H1 (cell line): ENCODE data around the gene RGS17. TPM values are rescaled to one million over a fixed set of nuclear protein-coding genes. Genes with fewer than 3 reads are reported as not detected.

Source experiments
- CTCF ChIA-PET: fragments of 300-600 bp; sonication (Branson Sonifier 250); formaldehyde crosslinking; loops from one replicate; lab custom pipeline; 2021; ENCODE audit not compliant: partially characterized antibody; lab: Charles Lee
- POLR2A ChIA-PET: fragments of 300-600 bp; sonication (Branson Sonifier 250); formaldehyde crosslinking; loops from one replicate; lab custom pipeline; 2021; ENCODE audit warnings: inconsistent platforms; ENCODE audit not compliant: partially characterized antibody; lab: Charles Lee
- DNase-seq, 2 experiments: peaks; one replicate each; pipeline versions ENCODE4 v3.0.0 to v3.0.0-alpha.2; 2010 to 2022; ENCODE audit warnings: low spot score in 2 of 2, low read depth in 1 of 2, mixed read lengths in 1 of 2
- FAIRE-seq: peaks from 2 replicates; lab custom pipeline; 2011; peaks lifted over from hg19 to GRCh38; lab: Jason Lieb, UNC
- H2AFZ ChIP-seq: 2 replicates; pipeline ENCODE4 v1.8.1; 2012; ENCODE audit warnings: low read length, inconsistent platforms
- H2AK5ac ChIP-seq: 2 replicates; pipeline ENCODE4 v1.6.1; 2013; ENCODE audit warnings: low read depth, low read length
- H2BK120ac ChIP-seq: replicated peaks from 2 replicates; pipeline ENCODE3; 2013; ENCODE audit warnings: low read depth, low read length, inconsistent platforms
- H2BK12ac ChIP-seq: 2 replicates; pipeline ENCODE4 v1.6.1; 2013; ENCODE audit warnings: low read depth, low read length
- H2BK15ac ChIP-seq: 2 replicates; pipeline ENCODE4 v1.6.1; 2013; ENCODE audit warnings: low read length
- H2BK20ac ChIP-seq: 2 replicates; pipeline ENCODE4 v1.6.1; 2013; ENCODE audit warnings: low read length
- H2BK5ac ChIP-seq: 2 replicates; pipeline ENCODE4 v1.6.1; 2013; ENCODE audit warnings: low read depth, low read length
- H3K14ac ChIP-seq: 2 replicates; pipeline ENCODE4 v1.6.1; 2013; ENCODE audit warnings: inconsistent platforms; ENCODE audit not compliant: insufficient read length
- H3K18ac ChIP-seq: 2 replicates; pipeline ENCODE4 v1.6.1; 2013; ENCODE audit warnings: low read length; ENCODE audit errors: extremely low read depth
- H3K23ac ChIP-seq: 2 replicates; pipeline ENCODE4 v1.6.1; 2013; ENCODE audit warnings: inconsistent platforms; ENCODE audit not compliant: insufficient read length
- H3K23me2 ChIP-seq: 2 replicates; pipeline ENCODE4 v1.6.1; 2013; ENCODE audit warnings: low read depth, low read length
- H3K27ac ChIP-seq: 2 replicates; pipeline ENCODE4 v1.6.1; 2011; ENCODE audit warnings: low read depth, low read length, inconsistent platforms
- H3K27me3 ChIP-seq, 4 experiments: replicated peaks in 1 of 4; 1 replicate in 1 of 4; 2 replicates in 3 of 4; pipeline versions ENCODE4 v1.6.1 to v1.8.1; 2011 to 2013; ENCODE audit warnings: low read length in 3 of 4, mild to moderate bottlenecking in 3 of 4, inconsistent platforms in 2 of 4, mixed read lengths in 2 of 4, moderate library complexity in 1 of 4; ENCODE audit not compliant: control insufficient read depth in 3 of 4, insufficient read depth in 3 of 4; ENCODE audit errors: extremely low read depth in 1 of 4
- H3K36me3 ChIP-seq, 4 experiments: 2 replicates each; pipeline versions ENCODE4 v1.6.1 to v1.8.1; 2011 to 2013; ENCODE audit warnings: mild to moderate bottlenecking in 4 of 4, low read length in 3 of 4, moderate library complexity in 2 of 4, control low read depth in 1 of 4, inconsistent platforms in 1 of 4; ENCODE audit not compliant: insufficient read depth in 4 of 4, control insufficient read depth in 2 of 4
- H3K4ac ChIP-seq: replicated peaks from 2 replicates; pipeline ENCODE3; 2013; ENCODE audit warnings: low read length, low read depth, mixed read lengths, inconsistent platforms; ENCODE audit not compliant: insufficient read length
- H3K4me1 ChIP-seq, 4 experiments: replicated peaks in 1 of 4; 1 replicate in 1 of 4; 2 replicates in 3 of 4; pipeline versions ENCODE4 v1.6.1 to v1.8.1; 2011 to 2013; ENCODE audit warnings: low read length in 3 of 4, inconsistent platforms in 2 of 4, mixed read lengths in 1 of 4; ENCODE audit not compliant: insufficient read depth in 4 of 4, control insufficient read depth in 3 of 4
- H3K4me2 ChIP-seq, 2 experiments: 2 replicates each; pipeline versions ENCODE4 v1.6.1 to v1.8.1; 2011 to 2013; ENCODE audit warnings: low read depth in 2 of 2, low read length in 2 of 2, control low read depth in 1 of 2, inconsistent platforms in 1 of 2, mild to moderate bottlenecking in 1 of 2; ENCODE audit not compliant: insufficient read depth in 1 of 2
- H3K4me3 ChIP-seq, 4 experiments: fragments of 200-600, 300-600 bp in 1 of 4; sonication (generic), shearing (Covaris generic), sonication (Bioruptor Twin) in 1 of 4; 2 replicates each; pipeline versions ENCODE4 v1.5.1 to v1.8.1; 2011 to 2016; ENCODE audit warnings: low read length in 4 of 4, low read depth in 3 of 4, control low read depth in 2 of 4, inconsistent platforms in 2 of 4, mild to moderate bottlenecking in 2 of 4, mixed read lengths in 1 of 4, moderate library complexity in 1 of 4; ENCODE audit not compliant: insufficient read depth in 2 of 4; ENCODE audit errors: extremely low read depth in 1 of 4
- H3K56ac ChIP-seq: replicated peaks from 2 replicates; pipeline ENCODE3; 2013; ENCODE audit warnings: low read depth, mild to moderate bottlenecking, mixed read lengths, low read length, inconsistent platforms; ENCODE audit not compliant: insufficient read length
- H3K79me1 ChIP-seq: 2 replicates; pipeline ENCODE4 v1.6.1; 2013; ENCODE audit warnings: low read depth, low read length, control low read depth
- H3K79me2 ChIP-seq, 2 experiments: 2 replicates each; pipeline versions ENCODE4 v1.6.1 to v1.8.1; 2012 to 2013; ENCODE audit warnings: low read length in 2 of 2, mild to moderate bottlenecking in 2 of 2, inconsistent platforms in 1 of 2; ENCODE audit not compliant: insufficient read depth in 2 of 2, control insufficient read depth in 1 of 2
- H3K9ac ChIP-seq, 4 experiments: replicated peaks in 1 of 4; 1 replicate in 1 of 4; 2 replicates in 3 of 4; pipeline versions ENCODE4 v1.6.1 to v1.8.1; 2011 to 2013; ENCODE audit warnings: low read depth in 3 of 4, low read length in 3 of 4, control low read depth in 2 of 4, mild to moderate bottlenecking in 2 of 4, moderate library complexity in 2 of 4, inconsistent platforms in 1 of 4; ENCODE audit errors: extremely low read depth in 1 of 4
- H3K9me3 ChIP-seq, 2 experiments: 2 replicates each; pipeline versions ENCODE4 v1.6.1 to v1.8.1; 2012 to 2013; ENCODE audit warnings: mild to moderate bottlenecking in 2 of 2, moderate library complexity in 2 of 2, control low read depth in 1 of 2, inconsistent platforms in 1 of 2, low read depth in 1 of 2, low read length in 1 of 2, mixed read lengths in 1 of 2; ENCODE audit not compliant: insufficient read depth in 2 of 2
- H4K20me1 ChIP-seq, 2 experiments: replicated peaks in 1 of 2; 2 replicates each; pipeline versions ENCODE3 to v1.8.1; 2011 to 2013; ENCODE audit warnings: inconsistent platforms in 2 of 2, low read length in 2 of 2, mild to moderate bottlenecking in 1 of 2; ENCODE audit not compliant: insufficient read depth in 2 of 2, control insufficient read depth in 1 of 2
- H4K5ac ChIP-seq: 2 replicates; pipeline ENCODE4 v1.6.1; 2013; ENCODE audit warnings: low read length, low read depth, mixed read lengths, inconsistent platforms; ENCODE audit not compliant: insufficient read length
- H4K8ac ChIP-seq: 2 replicates; pipeline ENCODE4 v1.8.0; 2013; ENCODE audit warnings: mild to moderate bottlenecking, moderate library complexity, low read length, inconsistent platforms; ENCODE audit not compliant: insufficient read depth; ENCODE audit errors: extremely low read depth
- H4K91ac ChIP-seq: replicated peaks from 2 replicates; pipeline ENCODE3; 2013; ENCODE audit warnings: low read length, mixed read lengths, inconsistent platforms; ENCODE audit not compliant: insufficient read length
- CBX5 ChIP-seq: fragments of 300-800, 300-1000 bp; sonication (generic); IDR thresholded peaks from 2 replicates; pipeline ENCODE4 v1.7.1; 2016; ENCODE audit warnings: antibody characterized with exemption, low read length, low read depth
- CBX8 ChIP-seq: fragments of 300-800, 300-1000 bp; sonication (generic); IDR thresholded peaks from 2 replicates; pipeline ENCODE4 v1.7.1; 2016; ENCODE audit warnings: low read depth, low read length, borderline replicate concordance
- CHD2 ChIP-seq: IDR thresholded peaks from 2 replicates; pipeline ENCODE4 v1.6.1; 2012; ENCODE audit warnings: low read length, improper control_type of control experiment
- CTCF ChIP-seq, 3 experiments: IDR thresholded peaks; 1 replicate in 2 of 3; 2 replicates in 1 of 3; pipeline versions ENCODE4 v1.5.1 to v1.6.1; 2011; ENCODE audit warnings: low read length in 3 of 3, mild to moderate bottlenecking in 3 of 3, inconsistent platforms in 2 of 3, low read depth in 1 of 3, moderate library complexity in 1 of 3; ENCODE audit not compliant: insufficient read depth in 1 of 3; ENCODE audit errors: control extremely low read depth in 1 of 3
- GABPA ChIP-seq: IDR thresholded peaks from 2 replicates; pipeline ENCODE4 v1.6.1; 2011; ENCODE audit warnings: mild to moderate bottlenecking, low read length, moderate library complexity, borderline replicate concordance; ENCODE audit not compliant: insufficient read depth
- GTF2F1 ChIP-seq: IDR thresholded peaks from 2 replicates; pipeline ENCODE4 v1.6.1; 2012; ENCODE audit warnings: low read depth, low read length, improper control_type of control experiment, borderline replicate concordance
- HDAC2 ChIP-seq, 2 experiments: fragments of 300-600 bp in 1 of 2; sonication (generic) in 1 of 2; IDR thresholded peaks; 2 replicates each; pipeline ENCODE4 v1.6.1; 2011 to 2012; ENCODE audit warnings: low read depth in 2 of 2, low read length in 2 of 2, mild to moderate bottlenecking in 2 of 2, moderate library complexity in 2 of 2, borderline replicate concordance in 1 of 2, inconsistent platforms in 1 of 2
- NANOG ChIP-seq: IDR thresholded peaks from 2 replicates; pipeline ENCODE4 v1.6.1; 2011; ENCODE audit warnings: low read length, low read depth, mild to moderate bottlenecking, inconsistent platforms; ENCODE audit not compliant: insufficient read depth, poor library complexity, severe bottlenecking
- POLR2A ChIP-seq, 2 experiments: IDR thresholded peaks; 1 replicate in 1 of 2; 2 replicates in 1 of 2; pipeline ENCODE4 v1.6.1; 2011; ENCODE audit warnings: low read depth in 2 of 2, low read length in 2 of 2, mild to moderate bottlenecking in 2 of 2; ENCODE audit errors: control extremely low read depth in 1 of 2
- SIRT6 ChIP-seq: IDR thresholded peaks from one replicate; pipeline ENCODE4 v1.7.1; 2012; ENCODE audit warnings: low read length, inconsistent platforms
- TCF12 ChIP-seq: IDR thresholded peaks from 2 replicates; pipeline ENCODE4 v1.6.1; 2011; ENCODE audit warnings: low read depth, mild to moderate bottlenecking, low read length
- USF2 ChIP-seq: IDR thresholded peaks from 2 replicates; pipeline ENCODE4 v1.6.1; 2011; ENCODE audit warnings: low read length, improper control_type of control experiment
- polyA plus RNA-seq, 7 experiments: library from polyadenylated mRNA; depleted of rRNA in 3 of 7; stranded (reverse) in 5 of 7; unstranded in 2 of 7; fragments of >200 nt in 5 of 7; fragments of 200-250 nt in 2 of 7; gene quantifications; 1 replicate in 5 of 7; 2 replicates in 1 of 7; 4 replicates in 1 of 7; pipeline versions ENCODE4 v1.2.1 to v1.2.3, GENCODE V29; 2011 to 2013; ENCODE audit warnings: missing spikeins in 2 of 7, mixed read lengths in 2 of 7
- total RNA-seq: library from RNA; stranded (reverse); fragmentation: NEBNext Ultra II Directional; extraction: Animal tissue kit (Norgen Biotek cat#: 25700); gene quantifications from 2 replicates; pipeline ENCODE4 v1.2.1, GENCODE V29; 2021

RGS17 gene
- total and polyA plus RNA-seq, 2 of the 8 experiments (the other 6 are each of a cell fraction or from before 2014, with no cell fraction given) = 2.0 to 12.2 TPM

- no peak overlapping the region for H3K4me2 ChIP-seq
- no peaks in the 10 kb centered on the region for H3K36me3 ChIP-seq
- TF ChIP-seq USF2 (no peak), GABPA (no peak), NANOG (no peak), SIRT6 (no peak), CBX8 (no peak), GTF2F1 (no peak), POLR2A (IDR thresholded peaks at IDR 0.05; ENCODE audit: control extremely low read depth in 1 of 2, low read depth in 2 of 2, low read length in 2 of 2) (no peak), CHD2 (no peak), CTCF (IDR thresholded peaks at IDR 0.05; ENCODE audit: control extremely low read depth in 1 of 3, insufficient read depth in 1 of 3, low read depth in 1 of 3, low read length in 3 of 3) (no peak), TCF12 (no peak), CBX5 (no peak), HDAC2 (IDR thresholded peaks at IDR 0.05; ENCODE audit: borderline replicate concordance in 1 of 2, low read depth in 2 of 2, low read length in 2 of 2) (no peak)
These were observed 41.7 kb upstream of the RGS17 start for GRCh38 chr6:153172815-153173214.

More at GRCh38 chr6:153172815-153173214, 41.7 kb upstream of the RGS17 start:
- Histone ChIP-seq H4K91ac (no peak overlapping the region), H3K27me3 (no peaks in the 10 kb centered on the region), H3K4me3 (no peak overlapping the region), H4K8ac (no peak overlapping the region; the same call in 1 of the 2 replicates), H3K23me2 (no peaks in the 10 kb centered on the region), H3K27ac (no peak overlapping the region), H3K79me1 (no peaks in the 10 kb centered on the region), H3K9me3 (no peaks in the 10 kb centered on the region), H3K9ac (no peak overlapping the region), H3K23ac (no peak overlapping the region), H3K18ac (no peak overlapping the region), H4K20me1 (no peaks in the 10 kb centered on the region), H4K5ac (no peak overlapping the region), H2BK15ac (no peak overlapping the region), H3K56ac (no peak overlapping the region), H3K79me2 (no peaks in the 10 kb centered on the region), H2AFZ (no peak overlapping the region), H3K4me1 (no peaks in the 10 kb centered on the region), H2BK120ac (no peak overlapping the region), H3K4ac (no peak overlapping the region), H3K14ac (no peak overlapping the region), H2BK20ac (no peak overlapping the region), H2BK5ac (no peak overlapping the region), H2BK12ac (no peak overlapping the region), H2AK5ac (no peak overlapping the region)
- ChIA-PET CTCF (interaction anchor here (0.6 kb wide), 1 partner anchor 147 kb away, joined by 4 read pairs; no protein-coding TSS in a partner anchor), POLR2A (no interaction called here)
- FAIRE-seq (no peak), DNase-seq (no peak)
